HepG2 (cell line): ENCODE data around the gene CDYL2. TPM values are rescaled to one million over a fixed set of nuclear protein-coding genes. Genes with fewer than 3 reads are reported as not detected.

Experiments used
- ATAC-seq: fragments of 200-7000 bp; cut with Tn5 transposase; 3 replicates; pipeline ENCODE4 v1.9.1; 2020; ENCODE audit warnings: mild to moderate bottlenecking, moderate library complexity
- BruUV-seq: library from RNA; stranded (reverse); fragments of 400-500 nt; replicated peaks from 2 replicates; lab custom pipeline; 2021; lab: Mats Ljungman, UMichigan
- CTCF ChIA-PET: fragments of 300-600 bp; formaldehyde crosslinking; extraction: SDS; loops from one replicate; lab custom pipeline; 2021; ENCODE audit warnings: low total read pairs, inconsistent platforms, low intra/inter-chr PET ratio; lab: Yijun Ruan, JAX
- POLR2A ChIA-PET: fragments of 350-600 bp; sonication (Branson Sonifier 250); formaldehyde crosslinking; loops from one replicate; lab custom pipeline; 2020; ENCODE audit warnings: antibody characterized with exemption, inconsistent platforms; lab: Yijun Ruan, JAX
- DNase-seq: peaks from one replicate; pipeline ENCODE4 v3.0.0-alpha.2; 2015; ENCODE audit warnings: low spot score
- FAIRE-seq: peaks from 3 replicates; lab custom pipeline; 2011; peaks lifted over from hg19 to GRCh38; lab: Jason Lieb, UNC
- H2AFZ ChIP-seq: one replicate; pipeline ENCODE4 v1.6.1; 2011; ENCODE audit warnings: low read length, inconsistent platforms
- H3K27ac ChIP-seq: fragments of 300-600 bp; 3 replicates; pipeline ENCODE4 v1.8.0; 2011; ENCODE audit warnings: mixed run types, mild to moderate bottlenecking, mixed read lengths, low read length, inconsistent platforms; ENCODE audit not compliant: insufficient read depth; ENCODE audit errors: extremely low read length
- H3K27me3 ChIP-seq, 2 experiments: fragments of 200-600 bp in 1 of 2; 2 replicates in 1 of 2; 3 replicates in 1 of 2; pipeline versions ENCODE4 v1.6.0 to v1.8.0; 2011; ENCODE audit warnings: low read length in 2 of 2, mild to moderate bottlenecking in 2 of 2, moderate library complexity in 2 of 2, inconsistent platforms in 1 of 2; ENCODE audit not compliant: insufficient read depth in 2 of 2, control insufficient read depth in 1 of 2
- H3K36me3 ChIP-seq, 2 experiments: fragments of 200-600 bp in 1 of 2; replicated peaks in 1 of 2; 2 replicates in 1 of 2; 3 replicates in 1 of 2; pipeline versions ENCODE4 v1.5.1 to v1.8.0; 2011; ENCODE audit warnings: low read length in 2 of 2, inconsistent platforms in 1 of 2; ENCODE audit not compliant: insufficient read depth in 2 of 2, control insufficient read depth in 1 of 2
- H3K4me1 ChIP-seq: 2 replicates; pipeline ENCODE4 v1.5.1; 2012; ENCODE audit warnings: low read length, inconsistent platforms; ENCODE audit not compliant: insufficient read depth
- H3K4me2 ChIP-seq: 2 replicates; pipeline ENCODE4 v1.6.0; 2011; ENCODE audit warnings: low read depth, low read length, inconsistent platforms
- H3K4me3 ChIP-seq, 3 experiments: fragments of 200-600 bp in 1 of 3; sonication (generic), shearing (Covaris generic) in 1 of 3; replicated peaks in 1 of 3; 2 replicates each; pipeline ENCODE4 v1.5.1; 2011 to 2016; ENCODE audit warnings: low read length in 3 of 3, inconsistent platforms in 2 of 3, low read depth in 2 of 3, mild to moderate bottlenecking in 2 of 3, control low read depth in 1 of 3, mixed read lengths in 1 of 3; ENCODE audit not compliant: insufficient read depth in 1 of 3
- H3K79me2 ChIP-seq: one replicate; pipeline ENCODE4 v1.6.1; 2011; ENCODE audit warnings: low read length, inconsistent platforms; ENCODE audit not compliant: insufficient read depth
- H3K9ac ChIP-seq: 2 replicates; pipeline ENCODE4 v1.6.0; 2011; ENCODE audit warnings: mild to moderate bottlenecking, low read depth, low read length, inconsistent platforms; ENCODE audit not compliant: insufficient read depth
- H3K9me3 ChIP-seq: 2 replicates; pipeline ENCODE4 v1.5.1; 2012; ENCODE audit warnings: mild to moderate bottlenecking, low read length
- H4K20me1 ChIP-seq: 2 replicates; pipeline ENCODE4 v1.6.0; 2011; ENCODE audit warnings: inconsistent platforms, mild to moderate bottlenecking, low read length, moderate library complexity; ENCODE audit not compliant: insufficient read depth
- DZIP1 ChIP-seq: sonication (generic); formaldehyde crosslinking; IDR thresholded peaks from 2 replicates; pipeline ENCODE4 v1.5.0; 2020; ENCODE audit warnings: mild to moderate bottlenecking, missing genetic modification reagents
- HOXA3 ChIP-seq: sonication (generic); formaldehyde crosslinking; IDR thresholded peaks from 2 replicates; pipeline ENCODE4 v1.5.0; 2020; ENCODE audit warnings: missing genetic modification reagents
- PLRG1 ChIP-seq: fragments of 450-650 bp; conservative IDR thresholded peaks from 2 replicates; pipeline ENCODE4 v1.6.1; 2016
- RELA ChIP-seq: sonication (generic); formaldehyde crosslinking; IDR thresholded peaks from 2 replicates; pipeline ENCODE4 v1.4.0; 2020; ENCODE audit warnings: missing genetic modification reagents
- SP2 ChIP-seq: sonication (generic); formaldehyde crosslinking; IDR thresholded peaks from 2 replicates; pipeline ENCODE4 v1.5.1; 2020; ENCODE audit warnings: mild to moderate bottlenecking, missing genetic modification reagents
- TBX3 ChIP-seq: fragments of 450-650 bp; IDR thresholded peaks from 2 replicates; pipeline ENCODE4 v1.6.1; 2017; ENCODE audit warnings: antibody characterized with exemption, mild to moderate bottlenecking, inconsistent platforms, borderline replicate concordance
- THAP9 ChIP-seq: sonication (generic); formaldehyde crosslinking; IDR thresholded peaks from 2 replicates; pipeline ENCODE4; 2020; ENCODE audit warnings: missing genetic modification reagents, mild to moderate bottlenecking, borderline replicate concordance
- TOPORS ChIP-seq: sonication (generic); formaldehyde crosslinking; IDR thresholded peaks from 2 replicates; pipeline ENCODE4 v1.8.0; 2023; ENCODE audit warnings: mild to moderate bottlenecking, missing genetic modification reagents
- YEATS2 ChIP-seq: sonication (generic); formaldehyde crosslinking; IDR thresholded peaks from 2 replicates; pipeline ENCODE4 v1.4.0; 2020; ENCODE audit warnings: missing genetic modification reagents, borderline replicate concordance
- ZBTB43 ChIP-seq: sonication (generic); formaldehyde crosslinking; conservative IDR thresholded peaks from 2 replicates; pipeline ENCODE4 v1.4.0; 2020; ENCODE audit warnings: missing genetic modification reagents
- ZNF335 ChIP-seq: sonication (generic); formaldehyde crosslinking; IDR thresholded peaks from 2 replicates; pipeline ENCODE4 v1.4.0; 2020; ENCODE audit warnings: missing genetic modification reagents
- ZNF572 ChIP-seq: sonication (generic); formaldehyde crosslinking; IDR thresholded peaks from 2 replicates; pipeline ENCODE4 v1.5.1; 2020; ENCODE audit warnings: mild to moderate bottlenecking, missing genetic modification reagents
- ZNF674 ChIP-seq: sonication (generic); formaldehyde crosslinking; IDR thresholded peaks from 2 replicates; pipeline ENCODE4 v1.5.0; 2020; ENCODE audit warnings: low read depth, mild to moderate bottlenecking, missing genetic modification reagents
- ZNF772 ChIP-seq: sonication (generic); formaldehyde crosslinking; IDR thresholded peaks from 2 replicates; pipeline ENCODE4 v1.5.0; 2020; ENCODE audit warnings: mild to moderate bottlenecking, missing genetic modification reagents
- ZNF775 ChIP-seq: sonication (generic); formaldehyde crosslinking; IDR thresholded peaks from 2 replicates; pipeline ENCODE4 v1.4.0; 2020; ENCODE audit warnings: missing genetic modification reagents, mild to moderate bottlenecking, moderate library complexity, borderline replicate concordance
- WGBS: methylation state at CpG from one replicate; pipeline ENCODE4 v1.1.6; 2017; ENCODE audit warnings: low lambda C conversion rate; 5-methylcytosine and 5-hydroxymethylcytosine counted together
- in situ Hi-C: cut with HindIII; loops from 2 replicates; pipeline ENCODE4 v1.10.0; 2017; ENCODE audit warnings: low pct_unique_long_range_greater_than_20kb; ENCODE audit not compliant: extremely low pct_ligation_motif_present
- intact Hi-C: fragments of 100-400 bp; cut with micrococcal nuclease; formaldehyde crosslinking; loops from one replicate; pipeline ENCODE4 v1.10.0; 2022; ENCODE audit not compliant: unreplicated experiment
- polyA plus RNA-seq, 8 experiments: library from polyadenylated mRNA; depleted of rRNA in 3 of 8; stranded (reverse) in 7 of 8; unstranded in 1 of 8; fragments of >200 nt; fragmentation: Illumina TruSeq in 4 of 8; extraction: Trizol in 4 of 8; gene quantifications; 2 replicates each; pipeline versions ENCODE4 v1.2.1 to v1.2.3, GENCODE V29; 2011 to 2016; ENCODE audit warnings: low read depth in 4 of 8, missing spikeins in 1 of 8, mixed read lengths in 1 of 8; ENCODE audit not compliant: insufficient read depth in 1 of 8
- total RNA-seq, 5 experiments: library from RNA; depleted of rRNA; stranded (reverse); fragments of >200 nt; fragmentation: Illumina TruSeq; extraction: Trizol; gene quantifications; 2 replicates each; pipeline ENCODE4 v1.2.3, GENCODE V29; 2016; ENCODE audit warnings: low read depth in 1 of 5

CDYL2 gene
- total and polyA plus RNA-seq, 2 of the 13 experiments (the other 11 are each of a cell fraction or from before 2014, with no cell fraction given), result 0.07 to 0.35 TPM

GRCh38 chr16:80615735-80616134 lies 188.7 kb downstream of the CDYL2 start (continued):
- TF ChIP-seq DZIP1 (CRISPR knock-in tag), result no peak

- WGBS, result 56% methylated on average over 12 of the region's 12 CpGs
- BruUV-seq, result no TSS peak
- H3K9me3 ChIP-seq, result no peaks in the 10 kb centered on the region
- POLR2A ChIA-PET, result no interaction called here
- in situ Hi-C loops (no loop called here), intact Hi-C loops (no loop called here)
- no peaks in the 10 kb centered on the region for H4K20me1 ChIP-seq
- no peak overlapping the region for H2AFZ ChIP-seq
- FAIRE-seq (no peak), DNase-seq (no peak), ATAC-seq (no peak)
- H3K4me1 ChIP-seq, result no peaks in the 10 kb centered on the region
- H3K27me3 ChIP-seq, result no peaks in the 10 kb centered on the region
- H3K4me2 ChIP-seq, result no peak overlapping the region
- no peak overlapping the region for H3K4me3 ChIP-seq
- CTCF ChIA-PET, result no interaction called here
- no peaks in the 10 kb centered on the region for H3K36me3 ChIP-seq
- H3K27ac ChIP-seq, result no peak overlapping the region
- no peaks in the 10 kb centered on the region for H3K79me2 ChIP-seq
- no peak overlapping the region for H3K9ac ChIP-seq
- no peak for TF ChIP-seq TBX3
- TF ChIP-seq YEATS2, result no peak
- TF ChIP-seq THAP9 (CRISPR knock-in tag), result no peak
- TF ChIP-seq ZNF775 (CRISPR knock-in tag), result no peak
- TF ChIP-seq PLRG1, result no peak
- no peak for TF ChIP-seq ZNF335
- TF ChIP-seq ZBTB43 (CRISPR knock-in tag), result no peak
- TF ChIP-seq ZNF674, result no peak
- TF ChIP-seq ZNF572, result no peak
- TF ChIP-seq ZNF772 (CRISPR knock-in tag), result no peak
- TF ChIP-seq HOXA3 (CRISPR knock-in tag), result no peak
- TF ChIP-seq RELA (CRISPR knock-in tag), result no peak
- TF ChIP-seq TOPORS, result no peak
- no peak for TF ChIP-seq SP2 (CRISPR knock-in tag)
Measured at GRCh38 chr16:80614908-80615671, 189.3 kb downstream of the CDYL2 start.
